Stomach smooth muscle (tissue), 2 donors: Measurements from ENCODE around the gene RAPGEF2.
"Not testable (repeated sequence)": the region's sequence is repeated elsewhere in the genome, so short reads cannot be mapped to it uniquely, and the experiment has no call there.

Experiments used
- H3K27ac ChIP-seq: one replicate; pipeline ENCODE4 v1.7.0; 2013; ENCODE audit warnings: mild to moderate bottlenecking, low read length, inconsistent platforms
- H3K27me3 ChIP-seq, 2 donors: one replicate each; pipeline ENCODE4 v1.7.0; 2013; ENCODE audit warnings: low read length in 2 of 2; ENCODE audit not compliant: insufficient read depth in 2 of 2, control insufficient read depth in 1 of 2
- H3K36me3 ChIP-seq, 2 donors: one replicate each; pipeline ENCODE4 v1.7.0; 2013; ENCODE audit warnings: low read length in 2 of 2; ENCODE audit not compliant: control insufficient read depth in 2 of 2, insufficient read depth in 2 of 2
- H3K4me1 ChIP-seq: one replicate; pipeline ENCODE4 v1.7.0; 2013; ENCODE audit warnings: low read length; ENCODE audit not compliant: control insufficient read depth, insufficient read depth
- H3K4me3 ChIP-seq, 2 donors: one replicate each; pipeline ENCODE4 v1.7.0; 2013; ENCODE audit warnings: low read length in 2 of 2
- H3K9ac ChIP-seq, 2 donors: one replicate each; pipeline ENCODE4 v1.7.0; 2013; ENCODE audit warnings: low read length in 2 of 2, mild to moderate bottlenecking in 1 of 2
- H3K9me3 ChIP-seq, 2 donors: one replicate each; pipeline ENCODE4 v1.7.0; 2013; ENCODE audit warnings: low read length in 2 of 2; ENCODE audit not compliant: control insufficient read depth in 2 of 2
- donor health status: healthy.
- donor health status: Pancreatic carcinoma.

The RAPGEF2 gene

GRCh38 chr4:159161436-159161835 lies 58.6 kb downstream of the RAPGEF2 start:
- H3K9me3 ChIP-seq, H3K27me3 ChIP-seq, H3K9ac ChIP-seq, H3K36me3 ChIP-seq, H3K4me1 ChIP-seq, H3K4me3 ChIP-seq, H3K27ac ChIP-seq: not testable (repeated sequence)

- no peak overlapping the region for H3K27ac ChIP-seq
- no peaks in the 10 kb centered on the region for H3K36me3 ChIP-seq
- H3K4me3 ChIP-seq = no peak overlapping the region
- H3K9me3 ChIP-seq = no peaks in the 10 kb centered on the region
- no peaks in the 10 kb centered on the region for H3K4me1 ChIP-seq
- no peaks in the 10 kb centered on the region for H3K27me3 ChIP-seq
- H3K9ac ChIP-seq = no peak overlapping the region
Measured at GRCh38 chr4:159162576-159162975, 59.7 kb downstream of the RAPGEF2 start.

- no peaks in the 10 kb centered on the region for H3K27me3 ChIP-seq
- no peak overlapping the region for H3K27ac ChIP-seq
- no peaks in the 10 kb centered on the region for H3K4me1 ChIP-seq
- no peak overlapping the region for H3K9ac ChIP-seq
- H3K9me3 ChIP-seq = no peaks in the 10 kb centered on the region
- H3K4me3 ChIP-seq = no peak overlapping the region
- H3K36me3 ChIP-seq = no peaks in the 10 kb centered on the region
Measured at GRCh38 chr4:159163521-159163920, 60.6 kb downstream of the RAPGEF2 start.

GRCh38 chr4:159169404-159170302 lies 66.8 kb downstream of the RAPGEF2 start:
- no peaks in the 10 kb centered on the region for H3K36me3 ChIP-seq
- no peak overlapping the region for H3K4me3 ChIP-seq
- H3K27me3 ChIP-seq = no peaks in the 10 kb centered on the region
- no peaks in the 10 kb centered on the region for H3K4me1 ChIP-seq
- no peaks in the 10 kb centered on the region for H3K9me3 ChIP-seq
- no peak overlapping the region for H3K9ac ChIP-seq
- H3K27ac ChIP-seq = no peak overlapping the region

GRCh38 chr4:159171287-159171686 lies 68.4 kb downstream of the RAPGEF2 start:
- Histone ChIP-seq H3K4me1 (peaks cover 8% of the 10 kb centered on the region), H3K9ac (no peak overlapping the region), H3K4me3 (no peak overlapping the region), H3K9me3 (no peaks in the 10 kb centered on the region), H3K36me3 (no peaks in the 10 kb centered on the region), H3K27me3 (no peaks in the 10 kb centered on the region), H3K27ac (no peak overlapping the region)

- H3K9ac ChIP-seq = no peak overlapping the region
- no peak overlapping the region for H3K4me3 ChIP-seq
- no peaks in the 10 kb centered on the region for H3K9me3 ChIP-seq
- H3K4me1 ChIP-seq = peaks cover 11% of the 10 kb centered on the region
- no peaks in the 10 kb centered on the region for H3K27me3 ChIP-seq
- no peaks in the 10 kb centered on the region for H3K36me3 ChIP-seq
- no peak overlapping the region for H3K27ac ChIP-seq
Measured at GRCh38 chr4:159173886-159174285, 71.0 kb downstream of the RAPGEF2 start.

GRCh38 chr4:159174645-159175084 lies 71.8 kb downstream of the RAPGEF2 start:
- H3K9me3 ChIP-seq = no peaks in the 10 kb centered on the region
- no peak overlapping the region for H3K4me3 ChIP-seq
- no peaks in the 10 kb centered on the region for H3K27me3 ChIP-seq
- H3K36me3 ChIP-seq = no peaks in the 10 kb centered on the region
- H3K9ac ChIP-seq = no peak overlapping the region
- peaks cover 11% of the 10 kb centered on the region for H3K4me1 ChIP-seq
- no peak overlapping the region for H3K27ac ChIP-seq

- Histone ChIP-seq H3K27ac (peak overlapping the region; percentile 32), H3K4me3 (peak overlapping the region; percentile 47 to 58), H3K9ac (peak overlapping the region in 1 of 2 donors; percentile 37), H3K9me3 (no peaks in the 10 kb centered on the region), H3K4me1 (peaks cover 11% of the 10 kb centered on the region), H3K27me3 (no peaks in the 10 kb centered on the region), H3K36me3 (no peaks in the 10 kb centered on the region)
Measured at GRCh38 chr4:159175085-159175988, 72.5 kb downstream of the RAPGEF2 start.

GRCh38 chr4:159175989-159176375 lies 73.1 kb downstream of the RAPGEF2 start:
- no peaks in the 10 kb centered on the region for H3K36me3 ChIP-seq
- H3K27ac ChIP-seq = peak overlapping the region; percentile 32
- H3K9ac ChIP-seq = peak overlapping the region in 1 of 2 donors; percentile 37
- peaks cover 11% of the 10 kb centered on the region for H3K4me1 ChIP-seq
- no peaks in the 10 kb centered on the region for H3K9me3 ChIP-seq
- no peaks in the 10 kb centered on the region for H3K27me3 ChIP-seq
- peak overlapping the region in 1 of 2 donors; percentile 58 for H3K4me3 ChIP-seq

GRCh38 chr4:159177265-159178150 lies 74.6 kb downstream of the RAPGEF2 start:
- Histone ChIP-seq H3K9me3 (no peaks in the 10 kb centered on the region), H3K27ac (no peak overlapping the region), H3K27me3 (no peaks in the 10 kb centered on the region), H3K9ac (no peak overlapping the region), H3K36me3 (no peaks in the 10 kb centered on the region), H3K4me3 (no peak overlapping the region), H3K4me1 (peaks cover 11% of the 10 kb centered on the region)
